Spleen (tissue), 13 donors: ENCODE data around the gene MLLT11. TPM values are rescaled to one million over a fixed set of nuclear protein-coding genes. Genes with fewer than 3 reads are reported as not detected.

ENCODE experiments used
- DNase-seq: peaks from one replicate; pipeline ENCODE4 v3.0.0-alpha.2; 2020
- H3K27ac ChIP-seq, 8 donors: fragments of 200-600 bp; sonication (generic) in 7 of 8; 1 replicate in 4 of 8; 2 replicates in 4 of 8; pipeline versions ENCODE4 v1.5.0 to v1.8.0; 2016 to 2021; ENCODE audit warnings: inconsistent platforms in 4 of 8, mild to moderate bottlenecking in 4 of 8, moderate library complexity in 1 of 8
- H3K27me3 ChIP-seq, 7 donors: fragments of 200-600 bp; sonication (generic) in 6 of 7; replicated peaks in 1 of 7; 1 replicate in 4 of 7; 2 replicates in 3 of 7; pipeline versions ENCODE4 v1.5.0 to v1.8.0; 2016 to 2021; ENCODE audit warnings: inconsistent platforms in 3 of 7, mild to moderate bottlenecking in 1 of 7
- H3K36me3 ChIP-seq, 6 donors: fragments of 200-600 bp; sonication (generic) in 5 of 6; 1 replicate in 4 of 6; 2 replicates in 2 of 6; pipeline versions ENCODE4 v1.5.0 to v1.8.0; 2016 to 2021; ENCODE audit warnings: inconsistent platforms in 2 of 6
- H3K4me1 ChIP-seq, 6 donors: fragments of 200-600 bp; sonication (generic) in 5 of 6; 1 replicate in 3 of 6; 2 replicates in 3 of 6; pipeline versions ENCODE4 v1.5.0 to v1.8.0; 2016 to 2021; ENCODE audit warnings: inconsistent platforms in 3 of 6
- H3K4me3 ChIP-seq, 8 donors: fragments of 200-600 bp; sonication (generic) in 7 of 8; 1 replicate in 4 of 8; 2 replicates in 4 of 8; pipeline versions ENCODE4 v1.5.0 to v1.8.0; 2016 to 2021; ENCODE audit warnings: inconsistent platforms in 4 of 8, mild to moderate bottlenecking in 4 of 8, moderate library complexity in 2 of 8
- H3K9me3 ChIP-seq, 8 donors: fragments of 200-600 bp; sonication (generic) in 7 of 8; 1 replicate in 4 of 8; 2 replicates in 4 of 8; pipeline versions ENCODE4 v1.5.0 to v1.8.0; 2016 to 2021; ENCODE audit warnings: inconsistent platforms in 4 of 8
- CTCF ChIP-seq, 11 experiments: fragments of 200-600 bp in 7 of 11; fragments of 450-650 bp in 4 of 11; sonication (generic) in 4 of 11; IDR thresholded peaks in 8 of 11; conservative IDR thresholded peaks in 3 of 11; 1 replicate in 7 of 11; 2 replicates in 4 of 11; pipeline versions ENCODE4 v1.4.0 to v1.8.0; 2016 to 2021; ENCODE audit warnings: antibody characterized with exemption in 11 of 11, inconsistent platforms in 4 of 11, mild to moderate bottlenecking in 1 of 11
- POLR2A ChIP-seq, 3 donors: fragments of 450-650 bp; IDR thresholded peaks; one replicate each; pipeline ENCODE4 v1.5.1; 2017; ENCODE audit warnings: antibody characterized with exemption in 3 of 3, mild to moderate bottlenecking in 1 of 3
- POLR2AphosphoS5 ChIP-seq, 3 donors: sonication (generic); formaldehyde crosslinking; IDR thresholded peaks; one replicate each; pipeline ENCODE4 v1.5.1; 2017; ENCODE audit warnings: antibody characterized with exemption in 3 of 3
- WGBS, 5 donors: extraction: QIAGEN DNeasy Blood & Tissue Kit in 3 of 5; methylation state at CpG; one replicate each; pipeline versions ENCODE4 v1.1.5 to v1.1.7; 2013 to 2018; 5-methylcytosine and 5-hydroxymethylcytosine counted together
- intact Hi-C: fragments of 100-400 bp; cut with DNase I; formaldehyde crosslinking; loops from one replicate; pipeline ENCODE4 v1.15.0; 2023; ENCODE audit warnings: low total_unique reads
- long read RNA-seq, 2 donors: transcript quantifications; one replicate each; lab custom pipeline, GENCODE V29; 2026
- polyA plus RNA-seq, 3 donors: library from polyadenylated mRNA; stranded (reverse); fragments of 200-250 nt; gene quantifications; one replicate each; pipeline ENCODE4 v1.2.1, GENCODE V29; 2013
- total RNA-seq, 7 donors: library from RNA; depleted of rRNA in 3 of 7; stranded (reverse); fragments of >200 nt in 3 of 7; fragmentation: NEBNext Ultra II Directional in 4 of 7; extraction: Animal tissue kit (Norgen Biotek cat#: 25700) in 4 of 7; gene quantifications; one replicate each; pipeline versions ENCODE4 v1.1.0 to v1.2.1, GENCODE V29; 2016 to 2021
- donor health status: healthy with polysubstance abuse.
- donor health status: DM: no; HTN: no; CAD: no; lungs with moderate emphysema.
- donor health status: DM: no; HTN: no; CAD: no.
- donor health status: Bipolar disorder and iron deficiency.
- donor health status: healthy.
- donor health status: DM: no; HTN: no; CAD: no.
- donor health status: DM: yes; HTN: yes; CAD: no.

Gene MLLT11
- total RNA-seq (1 to 10 TPM in 4 of 7 donors, under 1 TPM in 3; 0.50 to 2.6 (median 1.1) TPM), polyA plus RNA-seq (under 1 TPM; 0.52 to 0.91 (median 0.61) TPM)
- long read RNA-seq, donor 1, full-length matches to known transcripts, result 10 of 10 reads
- long read RNA-seq, donor 1, partial matches to known transcripts, result 0 of 10 reads
- long read RNA-seq, donor 1, other reads (novel, unspliced or antisense), result 0 of 10 reads
- long read RNA-seq, donor 2, full-length matches to known transcripts, result 7 of 7 reads
- long read RNA-seq, donor 2, partial matches to known transcripts, result 0 of 7 reads
- long read RNA-seq, donor 2, other reads (novel, unspliced or antisense), result 0 of 7 reads

DNA sequence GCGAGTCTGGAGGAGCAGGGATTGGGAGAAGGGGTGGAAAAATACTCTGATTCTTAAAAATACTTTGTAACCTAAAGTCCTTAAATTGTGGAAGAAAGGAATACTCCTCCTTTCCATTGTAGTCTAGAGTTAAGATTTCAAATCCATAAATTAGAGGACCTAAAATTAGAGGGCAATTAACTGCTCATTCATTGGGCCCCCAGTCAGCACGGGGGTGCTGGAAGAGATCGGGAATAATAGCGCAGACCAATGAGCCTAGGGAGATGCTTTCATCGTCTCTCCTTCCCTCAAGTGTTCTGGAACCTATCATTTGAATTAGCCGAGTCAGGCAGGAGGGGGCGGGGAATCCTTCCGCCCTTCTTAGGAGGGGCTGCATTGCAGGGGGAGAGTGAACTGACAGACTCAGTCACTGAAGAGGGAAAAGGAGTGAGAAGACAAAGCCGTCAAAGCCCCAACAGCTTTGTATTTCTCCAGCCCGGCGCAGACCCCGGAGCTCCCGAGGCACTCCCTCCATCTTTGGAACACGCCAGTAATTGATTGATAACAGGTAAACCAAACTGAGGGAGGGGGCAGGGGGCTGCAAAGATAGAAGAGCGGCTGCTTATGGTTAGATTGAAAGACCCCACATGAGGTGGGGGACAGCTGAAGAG lies at the start of gene MLLT11:
Gene MLLT11, plus strand, starts transcription at position 391 of the 650 bp plus-strand sequence. CDS start 6,828 bp downstream, outside the sequence.
- Histone ChIP-seq H3K4me3 (peak within 1 kb of the TSS; percentile 70 to 93 (median 86)), H3K4me1 (peaks cover 22 to 50% (median 46%) of the 10 kb centered on the region in 6 donors), H3K9me3 (no peaks in the 10 kb centered on the region), H3K27me3 (no peaks in the 10 kb centered on the region), H3K27ac (peak within 1 kb of the TSS; percentile 94 to 99 (median 96)), H3K36me3 (peaks cover 0 to 22% (median 10%) of the 10 kb centered on the region in 6 donors)
- DNase-seq, result peak; percentile 77
- TF ChIP-seq POLR2A (IDR thresholded peaks at IDR 0.05) (no peak), CTCF (IDR thresholded peaks at IDR 0.05 in 8 of 11, conservative IDR thresholded peaks at IDR 0.05 in 3 of 11) (no peak), POLR2AphosphoS5 (IDR thresholded peaks at IDR 0.05) (peak in 1 of 3 donors; percentile 14)
- intact Hi-C loops, result no loop called here
- WGBS, 5 donors, result 2 to 5% (median 4%) methylated on average over 15 of the region's 15 CpGs

DNA sequence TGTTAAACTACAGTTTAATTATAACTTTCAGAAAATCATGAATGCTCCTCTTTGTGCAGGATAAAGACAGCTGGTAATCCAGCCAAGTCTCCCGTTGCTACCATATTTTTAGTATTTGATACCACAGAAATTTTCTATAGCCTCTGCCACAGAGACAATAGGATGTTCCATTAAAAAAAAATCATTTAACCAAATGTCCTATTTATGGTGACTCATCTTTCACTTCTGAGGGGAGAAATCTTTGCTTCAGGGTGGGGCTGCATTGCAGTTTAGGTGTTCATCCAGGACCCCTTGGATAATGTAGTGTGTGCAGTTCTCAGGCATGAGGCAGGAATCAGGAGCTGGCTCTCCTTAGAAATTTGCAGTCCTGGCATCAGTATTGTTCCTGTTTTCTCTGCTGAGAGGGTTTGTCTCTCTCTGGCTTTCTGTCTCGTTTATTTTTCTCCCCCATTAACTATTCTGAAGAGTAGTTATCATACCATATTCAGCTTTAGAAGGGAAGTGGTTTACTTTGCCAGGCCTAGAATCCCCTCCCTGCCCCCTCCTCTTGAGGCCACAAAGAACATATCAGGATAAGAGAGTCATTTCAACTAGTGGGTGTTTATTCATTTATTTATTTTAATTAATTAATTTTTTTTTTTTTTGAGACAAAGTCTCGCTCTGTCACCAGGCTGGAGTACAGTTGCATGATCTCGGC lies 48.9 kb upstream of the MLLT11 start:
- Histone ChIP-seq H3K4me3 (no peak overlapping the region), H3K27me3 (no peaks in the 10 kb centered on the region), H3K27ac (peak overlapping the region in 5 of 8 donors; percentile 1 to 61 (median 54)), H3K9me3 (no peaks in the 10 kb centered on the region), H3K36me3 (peaks cover 0 to 15% (median 0%) of the 10 kb centered on the region in 6 donors), H3K4me1 (peaks cover 26 to 82% (median 67%) of the 10 kb centered on the region in 6 donors)
- 60 to 68% (median 67%) methylated on average over 4 of the region's 4 CpGs for WGBS, 5 donors
- intact Hi-C loops, result no loop called here
- TF ChIP-seq POLR2AphosphoS5 (IDR thresholded peaks at IDR 0.05) (no peak), CTCF (IDR thresholded peaks at IDR 0.05 in 8 of 11, conservative IDR thresholded peaks at IDR 0.05 in 3 of 11) (no peak), POLR2A (IDR thresholded peaks at IDR 0.05) (no peak)
- DNase-seq, result no peak

DNA sequence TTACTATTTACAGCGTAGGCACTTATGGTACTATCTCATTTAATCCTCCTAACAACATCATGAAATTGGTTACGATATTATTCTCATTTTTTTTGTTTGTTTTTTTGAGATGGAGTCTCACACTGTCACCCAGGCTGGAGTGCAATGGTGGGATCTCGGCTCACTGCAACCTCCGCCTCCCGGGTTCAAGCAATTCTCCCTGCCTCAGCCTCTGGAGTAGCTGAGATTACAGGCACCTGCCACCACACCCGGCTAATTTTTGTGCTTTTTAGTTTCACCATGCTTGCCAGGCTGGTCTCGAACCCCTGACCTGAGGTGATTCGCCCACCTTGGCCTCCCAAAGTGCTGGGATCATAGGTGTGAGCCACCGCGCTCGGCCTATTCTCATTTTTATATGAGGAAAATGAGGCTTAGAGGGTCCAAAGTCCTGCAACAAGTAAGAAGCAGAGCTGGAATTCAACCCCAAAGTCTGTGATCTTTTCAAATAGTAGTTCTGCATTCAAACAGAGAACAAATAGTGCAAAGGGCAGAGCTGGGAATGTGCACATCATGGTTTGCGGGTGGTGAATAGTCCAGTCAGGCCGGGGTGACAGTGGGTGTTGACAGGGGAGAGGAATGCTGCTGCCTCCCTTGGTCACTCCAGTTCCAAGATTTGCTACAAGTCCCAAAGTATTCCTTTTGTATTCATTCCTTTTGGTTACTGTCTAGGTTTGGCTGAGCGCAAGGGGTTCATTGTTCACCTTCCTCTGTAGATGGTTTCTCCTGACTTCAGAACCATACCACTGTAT lies 47.3 kb upstream of the MLLT11 start:
- H3K4me1 ChIP-seq, result peaks cover 14 to 67% (median 51%) of the 10 kb centered on the region in 6 donors
- 88 to 97% (median 93%) methylated on average over 14 of the region's 14 CpGs for WGBS, 5 donors
- no peaks in the 10 kb centered on the region for H3K27me3 ChIP-seq

DNA sequence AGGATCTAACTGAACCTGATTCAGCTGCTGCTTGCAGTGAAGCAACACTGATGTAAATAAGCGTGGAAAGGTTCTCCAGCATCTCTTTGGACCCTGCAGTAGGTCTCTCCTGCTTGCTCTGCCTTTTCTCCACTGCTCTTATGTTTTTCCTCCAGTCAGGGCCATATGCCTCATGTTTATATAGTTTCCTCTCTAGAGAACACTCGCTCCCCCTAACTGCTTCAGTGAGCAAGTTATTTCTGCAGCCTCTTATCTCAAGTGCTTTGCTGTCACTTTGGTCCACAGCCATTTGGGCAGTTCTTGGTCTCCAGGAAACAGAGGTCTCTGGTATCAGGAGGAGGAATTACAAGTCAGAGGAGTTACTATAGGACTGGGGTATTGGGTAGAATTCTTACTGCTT lies 46.7 kb upstream of the MLLT11 start:
- intact Hi-C loops, result no loop called here
- no peak for DNase-seq
- WGBS, 5 donors, result 46 to 65% (median 58%) methylated on average over 2 of the region's 2 CpGs

More for the DNA sequence above, 47.3 kb upstream of the MLLT11 start:
- TF ChIP-seq POLR2A (IDR thresholded peaks at IDR 0.05) (no peak), POLR2AphosphoS5 (IDR thresholded peaks at IDR 0.05) (peak in 1 of 3 donors; percentile 13)
- H3K9me3 ChIP-seq, result no peaks in the 10 kb centered on the region
- intact Hi-C loops, result no loop called here
- peak overlapping the region in 6 of 8 donors; percentile 51 to 79 (median 60) for H3K27ac ChIP-seq
- no peak for DNase-seq
- H3K36me3 ChIP-seq, result peaks cover 0 to 24% (median 4%) of the 10 kb centered on the region in 6 donors
- H3K4me3 ChIP-seq, result no peak overlapping the region

More for the DNA sequence above, 46.7 kb upstream of the MLLT11 start:
- Histone ChIP-seq H3K27ac (peak overlapping the region in 6 of 8 donors; percentile 51 to 79 (median 60)), H3K27me3 (no peaks in the 10 kb centered on the region), H3K4me1 (peaks cover 13 to 60% (median 49%) of the 10 kb centered on the region in 6 donors), H3K4me3 (no peak overlapping the region), H3K36me3 (peaks cover 0 to 31% (median 9%) of the 10 kb centered on the region in 6 donors), H3K9me3 (no peaks in the 10 kb centered on the region)
- TF ChIP-seq POLR2AphosphoS5 (IDR thresholded peaks at IDR 0.05), result peak in 1 of 3 donors; percentile 22
- TF ChIP-seq CTCF (IDR thresholded peaks at IDR 0.05 in 8 of 11, conservative IDR thresholded peaks at IDR 0.05 in 3 of 11), result no peak
